Measurements from ENCODE around the gene SYCE3.

SYCE3 gene

GRCh38 chr22:50585238-50585637 is 22.5 kb upstream of the SYCE3 start:
- DNase-seq (ENCODE audit: low read depth), result no peak
- TF ChIP-seq, protein P1, sequence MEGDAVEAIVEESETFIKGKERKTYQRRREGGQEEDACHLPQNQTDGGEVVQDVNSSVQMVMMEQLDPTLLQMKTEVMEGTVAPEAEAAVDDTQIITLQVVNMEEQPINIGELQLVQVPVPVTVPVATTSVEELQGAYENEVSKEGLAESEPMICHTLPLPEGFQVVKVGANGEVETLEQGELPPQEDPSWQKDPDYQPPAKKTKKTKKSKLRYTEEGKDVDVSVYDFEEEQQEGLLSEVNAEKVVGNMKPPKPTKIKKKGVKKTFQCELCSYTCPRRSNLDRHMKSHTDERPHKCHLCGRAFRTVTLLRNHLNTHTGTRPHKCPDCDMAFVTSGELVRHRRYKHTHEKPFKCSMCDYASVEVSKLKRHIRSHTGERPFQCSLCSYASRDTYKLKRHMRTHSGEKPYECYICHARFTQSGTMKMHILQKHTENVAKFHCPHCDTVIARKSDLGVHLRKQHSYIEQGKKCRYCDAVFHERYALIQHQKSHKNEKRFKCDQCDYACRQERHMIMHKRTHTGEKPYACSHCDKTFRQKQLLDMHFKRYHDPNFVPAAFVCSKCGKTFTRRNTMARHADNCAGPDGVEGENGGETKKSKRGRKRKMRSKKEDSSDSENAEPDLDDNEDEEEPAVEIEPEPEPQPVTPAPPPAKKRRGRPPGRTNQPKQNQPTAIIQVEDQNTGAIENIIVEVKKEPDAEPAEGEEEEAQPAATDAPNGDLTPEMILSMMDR (conservative IDR thresholded peaks at IDR 0.05; ENCODE audit: low read depth, low read length), result no peak
- no peak overlapping the region for H3K4me3 ChIP-seq (ENCODE audit: low read length)

GRCh38 chr22:50584106-50585096 is 21.7 kb upstream of the SYCE3 start:
- DNase-seq (ENCODE audit: low read depth), result no peak
- H3K4me3 ChIP-seq (ENCODE audit: low read length), result no peak overlapping the region
- TF ChIP-seq, protein P1 (conservative IDR thresholded peaks at IDR 0.05; ENCODE audit: low read depth, low read length), result no peak

- peak overlapping the region; percentile 68 for H3K4me3 ChIP-seq (ENCODE audit: low read length)
- TF ChIP-seq, protein P1 (conservative IDR thresholded peaks at IDR 0.05; ENCODE audit: low read depth, low read length), result no peak
- DNase-seq (ENCODE audit: low read depth), result no peak
Measured at GRCh38 chr22:50583294-50583861, 20.7 kb upstream of the SYCE3 start.

- TF ChIP-seq, protein P1 (conservative IDR thresholded peaks at IDR 0.05; ENCODE audit: low read depth, low read length), result no peak
- H3K4me3 ChIP-seq (ENCODE audit: low read length), result peak within 1 kb of the TSS; percentile 72
- DNase-seq (ENCODE audit: low read depth), result peak; percentile 84
Measured at GRCh38 chr22:50582493-50583293, 20.0 kb upstream of the SYCE3 start, which contains the start of gene CHKB. TSS of gene CHKB (minus strand) at chr22:50582849. CDS start at chr22:50582781, 68 bp downstream.

GRCh38 chr22:50581950-50582492 is 19.3 kb upstream of the SYCE3 start:
- DNase-seq (ENCODE audit: low read depth), result no peak
- TF ChIP-seq, protein P1 (conservative IDR thresholded peaks at IDR 0.05; ENCODE audit: low read depth, low read length), result no peak
- peak overlapping the region; percentile 72 for H3K4me3 ChIP-seq (ENCODE audit: low read length)

- H3K4me3 ChIP-seq (ENCODE audit: low read length), result peak overlapping the region; percentile 72
- DNase-seq (ENCODE audit: low read depth), result no peak
- TF ChIP-seq, protein P1 (conservative IDR thresholded peaks at IDR 0.05; ENCODE audit: low read depth, low read length), result no peak
Measured at GRCh38 chr22:50581031-50581949, 18.6 kb upstream of the SYCE3 start.
